Vagina (tissue), 2 donors: ENCODE measurements around the gene HAAO.

Experiments used
- POLR2A ChIP-seq, 2 donors: fragments of 450-650 bp; IDR thresholded peaks; one replicate each; pipeline ENCODE4 v1.6.1; 2017; ENCODE audit warnings: antibody characterized with exemption in 2 of 2, mild to moderate bottlenecking in 2 of 2, moderate library complexity in 2 of 2
- POLR2AphosphoS5 ChIP-seq, 2 donors: sonication (generic); formaldehyde crosslinking; IDR thresholded peaks; one replicate each; pipeline ENCODE4 v1.9.0; 2017; ENCODE audit warnings: antibody characterized with exemption in 2 of 2, mild to moderate bottlenecking in 2 of 2, low read depth in 1 of 2; ENCODE audit not compliant: insufficient read depth in 1 of 2
- TF ChIP-seq, protein P1 (sequence below), 3 experiments: fragments of 450-650 bp in 2 of 3; fragments of 200-600 bp in 1 of 3; sonication (generic) in 1 of 3; IDR thresholded peaks; one replicate each; pipeline ENCODE4 v1.5.1; 2017 to 2019; ENCODE audit warnings: antibody characterized with exemption in 3 of 3, mild to moderate bottlenecking in 2 of 3, moderate library complexity in 2 of 3

DNA sequence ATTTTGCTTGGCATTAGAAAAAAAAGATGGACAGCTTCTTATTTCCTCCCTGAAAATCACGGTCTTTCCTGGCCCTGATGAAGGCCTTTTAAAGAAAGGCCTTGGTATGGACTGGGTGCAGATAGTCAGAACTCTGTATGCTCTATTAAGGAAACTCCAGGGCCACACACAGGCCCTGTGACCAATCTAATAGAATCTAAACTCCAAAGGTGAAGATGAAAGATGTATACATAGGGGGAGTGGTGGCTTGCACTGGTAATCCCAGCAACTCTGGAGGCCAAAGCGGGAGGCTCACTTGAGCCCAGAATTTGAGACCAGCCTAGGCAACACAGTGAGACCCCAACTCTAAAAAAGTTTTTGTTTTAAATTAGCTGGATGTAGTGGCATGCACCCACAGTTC, 65.7 kb downstream of the HAAO start:
- TF ChIP-seq POLR2A (IDR thresholded peaks at IDR 0.05) (no peak), POLR2AphosphoS5 (IDR thresholded peaks at IDR 0.05; ENCODE audit: insufficient read depth in 1 of 2, low read depth in 1 of 2) (no peak)
- TF ChIP-seq, protein P1, sequence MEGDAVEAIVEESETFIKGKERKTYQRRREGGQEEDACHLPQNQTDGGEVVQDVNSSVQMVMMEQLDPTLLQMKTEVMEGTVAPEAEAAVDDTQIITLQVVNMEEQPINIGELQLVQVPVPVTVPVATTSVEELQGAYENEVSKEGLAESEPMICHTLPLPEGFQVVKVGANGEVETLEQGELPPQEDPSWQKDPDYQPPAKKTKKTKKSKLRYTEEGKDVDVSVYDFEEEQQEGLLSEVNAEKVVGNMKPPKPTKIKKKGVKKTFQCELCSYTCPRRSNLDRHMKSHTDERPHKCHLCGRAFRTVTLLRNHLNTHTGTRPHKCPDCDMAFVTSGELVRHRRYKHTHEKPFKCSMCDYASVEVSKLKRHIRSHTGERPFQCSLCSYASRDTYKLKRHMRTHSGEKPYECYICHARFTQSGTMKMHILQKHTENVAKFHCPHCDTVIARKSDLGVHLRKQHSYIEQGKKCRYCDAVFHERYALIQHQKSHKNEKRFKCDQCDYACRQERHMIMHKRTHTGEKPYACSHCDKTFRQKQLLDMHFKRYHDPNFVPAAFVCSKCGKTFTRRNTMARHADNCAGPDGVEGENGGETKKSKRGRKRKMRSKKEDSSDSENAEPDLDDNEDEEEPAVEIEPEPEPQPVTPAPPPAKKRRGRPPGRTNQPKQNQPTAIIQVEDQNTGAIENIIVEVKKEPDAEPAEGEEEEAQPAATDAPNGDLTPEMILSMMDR (IDR thresholded peaks at IDR 0.05) = no peak
